A673 (cell line): ENCODE measurements around the gene C12orf50.
"Not testable (repeated sequence)": the region's sequence is repeated elsewhere in the genome, so short reads cannot be mapped to it uniquely, and the experiment has no call there.

Experiments used
- EZH2 ChIP-seq: fragments of 200-600 bp; sonication (generic); IDR thresholded peaks from 2 replicates; pipeline ENCODE4 v1.6.1; 2017; ENCODE audit warnings: borderline replicate concordance, low read depth, mild to moderate bottlenecking, mixed read lengths, antibody characterized with exemption, low read length; ENCODE audit not compliant: poor library complexity, severe bottlenecking
- TF ChIP-seq, protein P1 (sequence below): fragments of 300-800, 200-600 bp; sonication (generic); conservative IDR thresholded peaks from 2 replicates; pipeline ENCODE4 v1.5.1; 2017; ENCODE audit warnings: low read depth, mild to moderate bottlenecking, antibody characterized with exemption, low read length, moderate library complexity, mixed read lengths

DNA sequence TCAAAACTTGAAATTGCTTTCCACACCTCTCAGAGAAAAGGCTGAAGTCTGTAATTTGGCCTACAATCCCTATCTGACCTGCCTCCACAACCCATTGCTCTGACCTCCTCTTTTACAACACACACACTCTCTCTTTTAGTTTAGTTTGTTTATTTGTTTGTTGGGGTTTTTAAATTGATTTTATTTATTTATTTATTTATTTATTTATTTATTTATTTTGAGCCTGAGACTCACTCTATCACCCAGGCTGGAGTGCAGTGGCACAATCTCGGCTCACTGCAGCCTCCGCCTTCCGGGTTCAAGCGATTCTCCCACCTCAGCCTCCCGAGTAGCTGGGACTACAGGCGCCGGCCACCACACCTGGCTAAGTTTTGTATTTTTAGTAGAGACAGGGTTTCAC, 75.2 kb downstream of the C12orf50 start:
- TF ChIP-seq, protein P1, sequence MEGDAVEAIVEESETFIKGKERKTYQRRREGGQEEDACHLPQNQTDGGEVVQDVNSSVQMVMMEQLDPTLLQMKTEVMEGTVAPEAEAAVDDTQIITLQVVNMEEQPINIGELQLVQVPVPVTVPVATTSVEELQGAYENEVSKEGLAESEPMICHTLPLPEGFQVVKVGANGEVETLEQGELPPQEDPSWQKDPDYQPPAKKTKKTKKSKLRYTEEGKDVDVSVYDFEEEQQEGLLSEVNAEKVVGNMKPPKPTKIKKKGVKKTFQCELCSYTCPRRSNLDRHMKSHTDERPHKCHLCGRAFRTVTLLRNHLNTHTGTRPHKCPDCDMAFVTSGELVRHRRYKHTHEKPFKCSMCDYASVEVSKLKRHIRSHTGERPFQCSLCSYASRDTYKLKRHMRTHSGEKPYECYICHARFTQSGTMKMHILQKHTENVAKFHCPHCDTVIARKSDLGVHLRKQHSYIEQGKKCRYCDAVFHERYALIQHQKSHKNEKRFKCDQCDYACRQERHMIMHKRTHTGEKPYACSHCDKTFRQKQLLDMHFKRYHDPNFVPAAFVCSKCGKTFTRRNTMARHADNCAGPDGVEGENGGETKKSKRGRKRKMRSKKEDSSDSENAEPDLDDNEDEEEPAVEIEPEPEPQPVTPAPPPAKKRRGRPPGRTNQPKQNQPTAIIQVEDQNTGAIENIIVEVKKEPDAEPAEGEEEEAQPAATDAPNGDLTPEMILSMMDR = not testable (repeated sequence)
- not testable (repeated sequence) for TF ChIP-seq EZH2
